Right lobe of liver (tissue), 6 donors: ENCODE data around the gene CBLN3. TPM values are rescaled to one million over a fixed set of nuclear protein-coding genes. Genes with fewer than 3 reads are reported as not detected.
"Not testable (repeated sequence)": the region's sequence is repeated elsewhere in the genome, so short reads cannot be mapped to it uniquely, and the experiment has no call there.

ENCODE experiments used
- ATAC-seq, 4 donors: fragments of 200-7000 bp; cut with Tn5 transposase; one replicate each; pipeline ENCODE4 v1.9.1; 2020; ENCODE audit warnings: mild to moderate bottlenecking in 4 of 4, moderate library complexity in 4 of 4
- DNase-seq, 3 donors: peaks; one replicate each; pipeline ENCODE4 v3.0.0-alpha.2; 2020
- H3K27ac ChIP-seq, 3 donors: fragments of 200-600 bp; one replicate each; pipeline ENCODE4 v1.8.0; 2022
- H3K27me3 ChIP-seq, 2 donors: fragments of 200-600 bp; one replicate each; pipeline ENCODE4 v1.8.0; 2022
- H3K36me3 ChIP-seq, 4 donors: fragments of 200-600 bp; sonication (generic) in 1 of 4; one replicate each; pipeline versions ENCODE4 v1.5.1 to v1.8.0; 2017 to 2022; ENCODE audit warnings: control low read depth in 1 of 4
- H3K4me1 ChIP-seq, 4 donors: fragments of 200-600 bp; sonication (generic) in 1 of 4; one replicate each; pipeline versions ENCODE4 v1.5.1 to v1.8.0; 2017 to 2022; ENCODE audit warnings: control low read depth in 1 of 4
- H3K4me3 ChIP-seq, 3 donors: fragments of 200-600 bp; one replicate each; pipeline ENCODE4 v1.8.0; 2022
- H3K9me3 ChIP-seq, 4 donors: fragments of 200-600 bp; sonication (generic) in 1 of 4; one replicate each; pipeline versions ENCODE4 v1.5.1 to v1.8.0; 2017 to 2022; ENCODE audit warnings: control low read depth in 1 of 4
- POLR2A ChIP-seq: fragments of 450-650 bp; IDR thresholded peaks from one replicate; pipeline ENCODE4 v1.6.1; 2017; ENCODE audit warnings: antibody characterized with exemption, mild to moderate bottlenecking
- WGBS: methylation state at CpG from one replicate; pipeline ENCODE4 v1.1.6; 2018; ENCODE audit warnings: low coverage, low lambda C conversion rate; ENCODE audit not compliant: insufficient coverage; ENCODE audit errors: missing lambda C conversion rate; 5-methylcytosine and 5-hydroxymethylcytosine counted together
- intact Hi-C, 2 donors: fragments of 100-400 bp; cut with DNase I; formaldehyde crosslinking; loops; one replicate each; pipeline versions ENCODE4 v1.11.2 to v1.14.1; 2022
- long read RNA-seq: library from polyadenylated mRNA; unstranded; transcript quantifications from one replicate; pipeline ENCODE4 v2.0.0, GENCODE V29; 2019
- total RNA-seq, 6 experiments: library from RNA; depleted of rRNA in 2 of 6; stranded (reverse); fragments of >200 nt in 2 of 6; fragmentation: NEBNext Ultra II Directional in 3 of 6; extraction: Animal tissue kit (Norgen Biotek cat#: 25700) in 3 of 6; gene quantifications; one replicate each; pipeline versions ENCODE4 v1.1.0 to v1.2.4, GENCODE V29; 2016 to 2023
- TF ChIP-seq, protein P1 (sequence below), 4 donors: fragments of 200-600 bp in 3 of 4; fragments of 450-650 bp in 1 of 4; IDR thresholded peaks; one replicate each; pipeline versions ENCODE4 v1.5.1 to v1.8.0; 2016 to 2022; ENCODE audit warnings: antibody characterized with exemption in 4 of 4, mild to moderate bottlenecking in 2 of 4
- donor health status: DM: no; HTN: yes; CAD: no.
- donor health status: DM: no; HTN: no; CAD: no.
- donor health status: DM: no; HTN: no; CAD: no.
- donor health status: DM: no; HTN: yes; CAD: no.
- donor health status: DM: no; HTN: yes; CAD: no.

Gene CBLN3
- total RNA-seq: 1 to 10 TPM in 4 of 6 experiments, under 1 TPM in 2; 0.74 to 1.8 (median 1.2) TPM
- long read RNA-seq: 0 reads

DNA sequence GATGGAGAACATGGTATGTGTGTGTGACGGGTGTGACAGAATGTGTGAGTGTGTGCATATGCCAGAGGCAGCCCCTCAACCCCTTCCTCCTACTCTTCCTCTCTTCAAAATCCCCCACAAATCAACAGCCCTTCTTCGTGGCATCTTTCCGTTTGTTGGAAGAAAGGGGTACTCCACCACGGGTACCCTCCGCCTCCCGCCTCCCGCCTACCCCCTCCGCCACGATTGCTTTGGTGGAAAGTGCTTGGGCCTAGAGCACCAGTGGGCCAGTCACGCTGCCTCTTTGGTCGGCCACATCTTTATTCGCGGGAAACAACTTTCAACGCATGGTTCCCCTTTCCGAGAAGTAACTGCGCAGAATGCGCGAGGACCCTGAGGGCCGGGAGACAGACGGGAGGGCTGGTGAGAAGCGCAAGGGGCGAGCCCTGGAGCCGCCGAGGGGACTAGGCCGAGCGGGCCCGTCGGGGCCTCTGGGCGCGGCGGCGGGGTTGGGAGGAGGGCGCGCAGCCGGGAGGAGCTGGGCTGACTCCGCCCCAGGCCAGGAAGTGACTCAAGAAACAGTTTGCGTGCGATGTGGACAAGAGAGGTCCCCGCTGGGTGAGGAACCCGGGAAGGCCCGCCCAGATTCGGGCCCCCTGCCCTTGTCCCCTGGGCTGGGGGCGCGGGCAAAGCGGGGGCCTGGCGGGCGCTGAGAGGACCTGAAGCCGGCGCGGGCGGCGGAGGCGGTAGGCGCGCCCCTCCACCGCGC, at the start of gene CBLN3, which contains the start of gene KHNYN:
Gene CBLN3 (minus strand): TSS at position 274 of the 748 bp plus-strand sequence. CDS start 614 bp downstream, outside the sequence.
Gene KHNYN (plus strand): TSS at position 560 of the 748 bp plus-strand sequence. CDS start 777 bp downstream, outside the sequence.
- Histone ChIP-seq H3K27me3 (no peaks in the 10 kb centered on the region), H3K4me3 (peak within 1 kb of the TSS; percentile 61 to 84 (median 82)), H3K27ac (peak within 1 kb of the TSS; percentile 95 to 99 (median 97)), H3K4me1 (peaks cover 0 to 57% (median 24%) of the 10 kb centered on the region in 4 donors), H3K9me3 (no peaks in the 10 kb centered on the region), H3K36me3 (peaks cover 0 to 25% (median 8%) of the 10 kb centered on the region in 4 donors)
- ATAC-seq (peak; percentile 75 to 81 (median 77)), DNase-seq (peak; percentile 92 to 93 (median 93))
- TF ChIP-seq, protein P1, sequence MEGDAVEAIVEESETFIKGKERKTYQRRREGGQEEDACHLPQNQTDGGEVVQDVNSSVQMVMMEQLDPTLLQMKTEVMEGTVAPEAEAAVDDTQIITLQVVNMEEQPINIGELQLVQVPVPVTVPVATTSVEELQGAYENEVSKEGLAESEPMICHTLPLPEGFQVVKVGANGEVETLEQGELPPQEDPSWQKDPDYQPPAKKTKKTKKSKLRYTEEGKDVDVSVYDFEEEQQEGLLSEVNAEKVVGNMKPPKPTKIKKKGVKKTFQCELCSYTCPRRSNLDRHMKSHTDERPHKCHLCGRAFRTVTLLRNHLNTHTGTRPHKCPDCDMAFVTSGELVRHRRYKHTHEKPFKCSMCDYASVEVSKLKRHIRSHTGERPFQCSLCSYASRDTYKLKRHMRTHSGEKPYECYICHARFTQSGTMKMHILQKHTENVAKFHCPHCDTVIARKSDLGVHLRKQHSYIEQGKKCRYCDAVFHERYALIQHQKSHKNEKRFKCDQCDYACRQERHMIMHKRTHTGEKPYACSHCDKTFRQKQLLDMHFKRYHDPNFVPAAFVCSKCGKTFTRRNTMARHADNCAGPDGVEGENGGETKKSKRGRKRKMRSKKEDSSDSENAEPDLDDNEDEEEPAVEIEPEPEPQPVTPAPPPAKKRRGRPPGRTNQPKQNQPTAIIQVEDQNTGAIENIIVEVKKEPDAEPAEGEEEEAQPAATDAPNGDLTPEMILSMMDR (IDR thresholded peaks at IDR 0.05): no peak
- peak; percentile 95 for TF ChIP-seq POLR2A
- 16% methylated on average over 31 of the region's 57 CpGs for WGBS
- intact Hi-C loops: loop anchor here (5.0 kb wide), 2 partner anchors 62 to 97 kb away; partner anchors contain the start of gene NFATC4 (in 2 of the 2)

DNA sequence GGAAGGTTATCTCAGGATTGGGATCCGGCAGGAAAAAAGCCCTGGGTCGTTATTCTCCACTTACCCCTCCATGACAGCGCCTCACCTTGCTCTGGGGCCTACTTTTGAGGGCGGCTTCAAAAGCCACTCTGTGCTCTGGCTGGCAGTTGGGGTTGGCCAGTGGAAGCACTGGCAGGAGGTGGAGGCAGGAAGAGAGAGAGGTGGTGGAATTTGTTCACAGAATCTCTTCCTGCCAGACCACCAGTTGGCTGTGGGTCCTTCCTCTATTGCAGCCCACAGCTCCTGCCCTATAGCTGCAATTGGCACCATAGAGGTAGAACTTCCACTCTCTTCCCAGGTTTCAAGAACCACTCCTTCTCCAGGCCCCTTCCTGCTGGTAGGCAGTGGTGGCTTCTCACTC, 45.8 kb upstream of the CBLN3 start:
- TF ChIP-seq POLR2A: no peak
- TF ChIP-seq, protein P1 (IDR thresholded peaks at IDR 0.05): no peak
- Histone ChIP-seq H3K27me3 (no peaks in the 10 kb centered on the region), H3K36me3 (no peaks in the 10 kb centered on the region), H3K4me3 (no peak overlapping the region), H3K27ac (no peak overlapping the region), H3K4me1 (no peaks in the 10 kb centered on the region), H3K9me3 (no peaks in the 10 kb centered on the region)
- intact Hi-C loops: no loop called here
- no peak for ATAC-seq
- WGBS: 73% methylated on average over 3 of the region's 4 CpGs
- DNase-seq: no peak

DNA sequence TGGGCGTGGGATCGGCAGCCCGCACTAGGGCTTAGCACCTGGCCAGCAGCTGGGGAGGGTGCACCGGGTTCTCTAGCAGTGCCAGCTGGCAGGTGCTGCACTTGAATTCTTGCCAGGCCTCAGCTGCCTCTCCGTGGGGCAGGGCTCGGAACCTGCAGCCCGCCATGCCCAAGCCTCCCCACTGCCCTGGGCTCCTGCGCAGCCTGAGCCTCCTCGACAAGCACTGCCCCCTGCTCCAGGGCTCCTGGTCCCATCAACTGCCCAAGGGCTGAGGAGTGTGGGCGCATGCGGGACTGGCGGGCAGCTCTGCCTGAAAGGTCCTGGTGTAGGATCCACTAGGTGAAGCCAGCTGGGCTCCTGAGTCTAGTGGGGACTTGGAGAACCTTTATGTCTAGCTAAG, 43.7 kb upstream of the CBLN3 start:
- ATAC-seq (no peak), DNase-seq (no peak)
- Histone ChIP-seq H3K27me3 (no peaks in the 10 kb centered on the region), H3K4me3 (no peak overlapping the region), H3K36me3 (no peaks in the 10 kb centered on the region), H3K9me3 (no peaks in the 10 kb centered on the region), H3K27ac (no peak overlapping the region), H3K4me1 (no peaks in the 10 kb centered on the region)
- no CpG with 5 or more reads among the region's 12 CpGs for WGBS
- intact Hi-C loops: no loop called here
- TF ChIP-seq POLR2A: no peak
- TF ChIP-seq, protein P1 (IDR thresholded peaks at IDR 0.05): no peak

DNA sequence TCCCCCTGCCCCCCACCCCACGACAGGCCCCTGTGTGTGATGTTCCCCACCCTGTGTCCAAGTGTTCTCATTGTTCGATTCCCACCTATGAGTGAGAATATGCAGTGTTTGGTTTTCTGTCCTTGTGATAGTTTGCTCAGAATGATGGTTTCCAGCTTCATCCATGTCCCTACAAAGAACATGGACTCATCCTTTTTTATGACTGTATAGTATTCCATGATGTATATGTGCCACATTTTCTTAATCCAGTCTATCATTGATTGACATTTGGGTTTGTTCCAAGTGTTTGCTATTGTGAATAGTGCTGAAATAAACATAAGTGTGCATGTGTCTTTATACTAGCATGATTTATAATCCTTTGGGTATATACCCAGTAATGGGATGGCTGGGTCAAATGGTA, 41.0 kb upstream of the CBLN3 start:
- not testable (repeated sequence) for H3K36me3 ChIP-seq, ATAC-seq
- 80% methylated on average over 2 of the region's 2 CpGs for WGBS

DNA sequence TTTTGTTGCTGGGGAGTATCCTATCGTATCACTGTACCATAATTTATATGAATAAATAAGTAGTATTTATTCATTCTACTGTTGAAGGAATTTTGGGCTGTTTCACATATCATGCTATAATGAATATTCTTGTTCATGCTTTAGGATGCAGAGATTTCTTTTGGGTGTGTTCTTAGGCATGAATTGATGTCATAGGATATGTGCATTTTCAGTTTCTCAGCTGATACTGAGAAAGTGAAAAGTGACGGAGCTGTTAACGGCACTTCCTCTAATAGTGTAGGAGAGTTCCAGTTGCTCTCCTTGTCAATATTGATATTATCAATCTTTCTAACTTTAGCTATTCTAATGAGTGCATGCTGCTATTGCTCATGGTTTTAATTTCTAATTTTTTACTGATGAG, 36.3 kb upstream of the CBLN3 start:
- no peak overlapping the region for H3K4me3 ChIP-seq
- no peak overlapping the region for H3K27ac ChIP-seq
- intact Hi-C loops: no loop called here
- DNase-seq: no peak
- H3K4me1 ChIP-seq: no peaks in the 10 kb centered on the region
- no peaks in the 10 kb centered on the region for H3K9me3 ChIP-seq
- no peak for ATAC-seq
- H3K27me3 ChIP-seq: no peaks in the 10 kb centered on the region
- 90% methylated on average over 3 of the region's 3 CpGs for WGBS
- H3K36me3 ChIP-seq: no peaks in the 10 kb centered on the region
- no peak for TF ChIP-seq POLR2A
- TF ChIP-seq, protein P1 (IDR thresholded peaks at IDR 0.05): no peak

More for the DNA sequence above, 41.0 kb upstream of the CBLN3 start:
- H3K27ac ChIP-seq, H3K4me3 ChIP-seq, H3K27me3 ChIP-seq, DNase-seq, H3K9me3 ChIP-seq, H3K4me1 ChIP-seq, intact Hi-C loops: not testable (repeated sequence)
